Esophagus squamous epithelium (tissue), 4 donors: ENCODE data around the gene BEND5.

ENCODE experiments used
- POLR2A ChIP-seq, 4 donors: fragments of 450-650 bp; IDR thresholded peaks; one replicate each; pipeline ENCODE4 v1.6.1; 2017; ENCODE audit warnings: antibody characterized with exemption in 4 of 4, mild to moderate bottlenecking in 4 of 4, moderate library complexity in 3 of 4
- TF ChIP-seq, protein P1 (sequence below), 6 experiments: fragments of 450-650 bp in 4 of 6; fragments of 200-600 bp in 2 of 6; sonication (generic) in 2 of 6; IDR thresholded peaks; one replicate each; pipeline ENCODE4 v1.5.1; 2016 to 2019; ENCODE audit warnings: antibody characterized with exemption in 6 of 6, mild to moderate bottlenecking in 4 of 6, moderate library complexity in 4 of 6

GRCh38 chr1:48679859-48680258 is 96.8 kb downstream of the BEND5 start:
- TF ChIP-seq, protein P1, sequence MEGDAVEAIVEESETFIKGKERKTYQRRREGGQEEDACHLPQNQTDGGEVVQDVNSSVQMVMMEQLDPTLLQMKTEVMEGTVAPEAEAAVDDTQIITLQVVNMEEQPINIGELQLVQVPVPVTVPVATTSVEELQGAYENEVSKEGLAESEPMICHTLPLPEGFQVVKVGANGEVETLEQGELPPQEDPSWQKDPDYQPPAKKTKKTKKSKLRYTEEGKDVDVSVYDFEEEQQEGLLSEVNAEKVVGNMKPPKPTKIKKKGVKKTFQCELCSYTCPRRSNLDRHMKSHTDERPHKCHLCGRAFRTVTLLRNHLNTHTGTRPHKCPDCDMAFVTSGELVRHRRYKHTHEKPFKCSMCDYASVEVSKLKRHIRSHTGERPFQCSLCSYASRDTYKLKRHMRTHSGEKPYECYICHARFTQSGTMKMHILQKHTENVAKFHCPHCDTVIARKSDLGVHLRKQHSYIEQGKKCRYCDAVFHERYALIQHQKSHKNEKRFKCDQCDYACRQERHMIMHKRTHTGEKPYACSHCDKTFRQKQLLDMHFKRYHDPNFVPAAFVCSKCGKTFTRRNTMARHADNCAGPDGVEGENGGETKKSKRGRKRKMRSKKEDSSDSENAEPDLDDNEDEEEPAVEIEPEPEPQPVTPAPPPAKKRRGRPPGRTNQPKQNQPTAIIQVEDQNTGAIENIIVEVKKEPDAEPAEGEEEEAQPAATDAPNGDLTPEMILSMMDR (IDR thresholded peaks at IDR 0.05): no peak
- no peak for TF ChIP-seq POLR2A (IDR thresholded peaks at IDR 0.05)
